Measurements from ENCODE around the gene MAP3K10. TPM values are rescaled to one million over a fixed set of nuclear protein-coding genes. Genes with fewer than 3 reads are reported as not detected.

Gene MAP3K10
- total and polyA plus RNA-seq, 2 donors from 2014 or later, result 15.0 to 17.3 TPM

GRCh38 chr19:40147693-40148347 is 43.4 kb upstream of the MAP3K10 start:
- H3K4me3 ChIP-seq (ENCODE audit: low read length in 3 of 3), result no peak overlapping the region
- no peaks in the 10 kb centered on the region for H3K36me3 ChIP-seq (ENCODE audit: control insufficient read depth in 2 of 3, insufficient read depth in 3 of 3, low read length in 3 of 3)
- H3K27ac ChIP-seq (ENCODE audit: low read depth in 2 of 2, low read length in 2 of 2), result no peak overlapping the region
- H3K9ac ChIP-seq (ENCODE audit: low read length in 3 of 3), result no peak overlapping the region
- H3K4me1 ChIP-seq (ENCODE audit: control insufficient read depth in 2 of 3, insufficient read depth in 2 of 3, low read depth in 1 of 3, low read length in 3 of 3), result no peaks in the 10 kb centered on the region
- no peaks in the 10 kb centered on the region for H3K9me3 ChIP-seq (ENCODE audit: control insufficient read depth in 2 of 3, insufficient read depth in 1 of 3, low read length in 3 of 3)
- TF ChIP-seq CTCF (IDR thresholded peaks at IDR 0.05; ENCODE audit: borderline replicate concordance, extremely low read depth, insufficient read depth), result no peak
- H3K27me3 ChIP-seq (ENCODE audit: control insufficient read depth, insufficient read depth, low read length), result no peaks in the 10 kb centered on the region
- DNase-seq (peak in 1 of 5 donors; percentile 37), FAIRE-seq (no peak)
- intact Hi-C loops (cut with DNase I), result no loop called here

GRCh38 chr19:40149501-40149900 is 41.7 kb upstream of the MAP3K10 start:
- intact Hi-C loops (cut with DNase I), result no loop called here
- no peak for TF ChIP-seq CTCF (IDR thresholded peaks at IDR 0.05; ENCODE audit: borderline replicate concordance, extremely low read depth, insufficient read depth)
- no peak for FAIRE-seq

DNA sequence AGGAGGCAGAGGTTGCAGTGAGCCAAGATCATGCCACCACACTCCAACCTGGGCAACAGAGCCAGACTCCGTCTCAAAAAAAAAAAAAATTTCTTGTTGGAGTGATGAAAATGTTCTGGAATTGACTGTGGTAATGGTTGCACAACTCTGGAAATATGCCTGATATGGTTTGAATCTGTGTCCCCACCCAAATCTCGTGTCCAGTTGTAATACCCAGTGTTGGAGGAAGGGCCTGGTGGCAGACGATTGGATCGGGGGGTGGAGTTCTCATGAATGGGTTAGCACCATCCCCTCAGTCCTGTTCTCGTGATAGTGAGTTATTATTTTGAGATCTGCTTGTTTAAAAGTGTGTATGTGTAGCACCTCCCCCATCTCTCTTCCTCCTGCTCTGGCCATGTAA is 41.1 kb upstream of the MAP3K10 start:
- Histone ChIP-seq H3K27me3 (ENCODE audit: control insufficient read depth, insufficient read depth, low read length) (no peaks in the 10 kb centered on the region), H3K36me3 (ENCODE audit: control insufficient read depth in 2 of 3, insufficient read depth in 3 of 3, low read length in 3 of 3) (no peaks in the 10 kb centered on the region), H3K9me3 (ENCODE audit: control insufficient read depth in 2 of 3, insufficient read depth in 1 of 3, low read length in 3 of 3) (no peaks in the 10 kb centered on the region), H3K9ac (ENCODE audit: low read length in 3 of 3) (no peak overlapping the region), H3K4me1 (ENCODE audit: control insufficient read depth in 2 of 3, insufficient read depth in 2 of 3, low read depth in 1 of 3, low read length in 3 of 3) (no peaks in the 10 kb centered on the region), H3K4me3 (ENCODE audit: low read length in 3 of 3) (no peak overlapping the region), H3K27ac (ENCODE audit: low read depth in 2 of 2, low read length in 2 of 2) (no peak overlapping the region)
- FAIRE-seq (no peak), DNase-seq (no peak)
- no peak for TF ChIP-seq CTCF (IDR thresholded peaks at IDR 0.05; ENCODE audit: borderline replicate concordance, extremely low read depth, insufficient read depth)
- intact Hi-C loops (cut with DNase I), result no loop called here

More at GRCh38 chr19:40149501-40149900, 41.7 kb upstream of the MAP3K10 start:
- no peaks in the 10 kb centered on the region for H3K9me3 ChIP-seq (ENCODE audit: control insufficient read depth in 2 of 3, insufficient read depth in 1 of 3, low read length in 3 of 3)
- H3K4me1 ChIP-seq (ENCODE audit: control insufficient read depth in 2 of 3, insufficient read depth in 2 of 3, low read depth in 1 of 3, low read length in 3 of 3), result no peaks in the 10 kb centered on the region
- no peaks in the 10 kb centered on the region for H3K36me3 ChIP-seq (ENCODE audit: control insufficient read depth in 2 of 3, insufficient read depth in 3 of 3, low read length in 3 of 3)
- no peak overlapping the region for H3K9ac ChIP-seq (ENCODE audit: low read length in 3 of 3)
- H3K4me3 ChIP-seq (ENCODE audit: low read length in 3 of 3), result no peak overlapping the region
- H3K27me3 ChIP-seq (ENCODE audit: control insufficient read depth, insufficient read depth, low read length), result no peaks in the 10 kb centered on the region
- DNase-seq, result peak in 1 of 5 donors; percentile 12
- no peak overlapping the region for H3K27ac ChIP-seq (ENCODE audit: low read depth in 2 of 2, low read length in 2 of 2)
